Right ventricle myocardium inferior (tissue), 1 donor: ENCODE data around the gene C10orf105. TPM values are rescaled to one million over a fixed set of nuclear protein-coding genes. Genes with fewer than 3 reads are reported as not detected.

ENCODE experiments used
- ATAC-seq: fragments of 200-7000 bp; cut with Tn5 transposase; one replicate; pipeline ENCODE4 v1.9.1; 2020; ENCODE audit warnings: mild to moderate bottlenecking, moderate library complexity
- DNase-seq: peaks from one replicate; pipeline ENCODE4 v3.0.0; 2021; ENCODE audit errors: missing footprints
- intact Hi-C: fragments of 100-400 bp; cut with DNase I; formaldehyde crosslinking; loops from one replicate; pipeline ENCODE4 v1.11.0; 2022
- total RNA-seq: library from RNA; stranded (reverse); fragmentation: NEBNext Ultra II Directional; extraction: Animal tissue kit (Norgen Biotek cat#: 25700); gene quantifications from one replicate; pipeline ENCODE4 v1.2.1, GENCODE V29; 2021
- donor health status: DM: no; HTN: yes; CAD: no; lungs with severe emphysema.

Gene C10orf105
- total RNA-seq, 1 donor from 2014 or later, result 0.05 TPM

- ATAC-seq (no peak), DNase-seq (no peak)
- intact Hi-C loops, result loop anchor here (5.0 kb wide), 1 partner anchor 35 kb away; no protein-coding TSS in a partner anchor
These were observed 52.8 kb downstream of the C10orf105 start for GRCh38 chr10:71666639-71667386.

GRCh38 chr10:71665456-71665855 is 54.1 kb downstream of the C10orf105 start:
- intact Hi-C loops, result loop anchor here (5.0 kb wide), 1 partner anchor 37 kb away; no protein-coding TSS in a partner anchor
- no peak for ATAC-seq

GRCh38 chr10:71664585-71664984 is 55.0 kb downstream of the C10orf105 start:
- DNase-seq (no peak), ATAC-seq (no peak)
- intact Hi-C loops, result no loop called here

More at GRCh38 chr10:71665456-71665855, 54.1 kb downstream of the C10orf105 start:
- no peak for DNase-seq

GRCh38 chr10:71663311-71663710 is 56.3 kb downstream of the C10orf105 start:
- intact Hi-C loops, result no loop called here
- no peak for ATAC-seq
- no peak for DNase-seq

- ATAC-seq, result no peak
- intact Hi-C loops, result no loop called here
These were observed 57.7 kb downstream of the C10orf105 start for GRCh38 chr10:71661779-71662336.

More at GRCh38 chr10:71661779-71662336, 57.7 kb downstream of the C10orf105 start:
- DNase-seq, result no peak

Other genes with a start within 250 kb of the C10orf105 start
- 140 TPM for gene VSIR, start 53.7 kb upstream of the C10orf105 start, total RNA-seq
- 1,777 TPM for gene PSAP, start 131.5 kb upstream of the C10orf105 start, total RNA-seq
- 18.1 TPM for gene CHST3, start 244.6 kb upstream of the C10orf105 start, total RNA-seq